ENCODE data around the gene KCTD8.

DNA sequence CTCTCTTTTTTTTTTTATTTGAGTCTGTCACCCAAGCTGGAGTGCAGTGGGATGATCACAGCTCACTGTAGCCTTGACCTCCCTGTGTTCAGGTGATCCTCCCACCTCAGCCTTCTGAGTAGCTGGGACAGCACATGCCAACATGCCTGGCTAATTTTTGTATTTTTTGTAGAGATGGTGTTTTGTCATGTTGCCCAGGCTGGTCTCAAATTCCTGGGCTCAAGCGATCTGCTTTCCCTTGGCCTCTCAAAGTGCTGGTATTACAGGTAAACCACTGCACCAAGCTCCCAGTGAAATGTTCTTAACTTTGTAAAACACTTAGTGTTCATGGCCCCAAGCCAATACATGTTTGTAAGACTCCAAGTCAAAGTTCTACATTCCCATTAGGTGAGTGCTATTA is 316.1 kb downstream of the KCTD8 start:
- TF ChIP-seq CTCF (IDR thresholded peaks at IDR 0.05): no peak
- no peak for TF ChIP-seq EZH2 (IDR thresholded peaks at IDR 0.05; ENCODE audit: borderline replicate concordance, insufficient read depth, low read depth, low read length, poor library complexity, severe bottlenecking)

All from B cell (primary cell).